Astrocyte of the cerebellum (primary cell): ENCODE results near the gene DMD.

Source experiments
- DNase-seq: peaks from one replicate; pipeline ENCODE4 v3.0.0-alpha.2; 2011; ENCODE audit warnings: low read depth
- H3K4me3 ChIP-seq: 2 replicates; pipeline ENCODE4 v1.5.1; 2011; ENCODE audit warnings: mild to moderate bottlenecking, low read depth, low read length, moderate library complexity
- in situ Hi-C: cut with HindIII; loops from 2 replicates; pipeline ENCODE4 v1.10.0; 2017; ENCODE audit warnings: low sequenced_read_pairs
- TF ChIP-seq, protein P1 (sequence below): IDR thresholded peaks from 2 replicates; pipeline ENCODE4 v1.5.1; 2012; ENCODE audit warnings: low read length, low read depth, moderate library complexity, mild to moderate bottlenecking; ENCODE audit errors: missing control alignments

Gene DMD

DNA sequence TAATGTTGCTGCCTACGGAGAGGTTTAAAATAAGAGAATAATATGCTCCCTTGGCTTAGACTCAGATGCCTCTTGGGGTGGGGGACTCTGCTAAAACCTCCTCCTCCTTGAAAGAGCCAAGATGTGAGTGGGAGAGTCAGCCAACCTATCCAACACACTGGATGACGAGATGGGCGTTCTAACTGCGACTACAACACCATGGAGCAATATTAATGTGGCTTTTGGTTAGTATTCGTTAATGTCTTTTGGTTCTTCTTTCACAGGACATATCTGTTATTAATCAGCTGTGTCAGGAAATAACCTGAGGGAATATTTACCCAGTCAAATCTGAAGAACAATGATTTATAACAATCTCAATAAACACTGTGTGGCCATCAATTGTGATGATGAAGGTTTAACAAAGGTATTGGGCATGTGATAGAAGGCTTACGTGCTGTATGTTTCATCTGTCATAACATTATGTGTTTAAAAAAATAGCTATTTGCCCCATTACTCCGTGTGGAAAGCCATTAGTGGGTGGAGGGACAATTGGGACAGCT is 1996.0 kb downstream of the DMD start:
- TF ChIP-seq, protein P1, sequence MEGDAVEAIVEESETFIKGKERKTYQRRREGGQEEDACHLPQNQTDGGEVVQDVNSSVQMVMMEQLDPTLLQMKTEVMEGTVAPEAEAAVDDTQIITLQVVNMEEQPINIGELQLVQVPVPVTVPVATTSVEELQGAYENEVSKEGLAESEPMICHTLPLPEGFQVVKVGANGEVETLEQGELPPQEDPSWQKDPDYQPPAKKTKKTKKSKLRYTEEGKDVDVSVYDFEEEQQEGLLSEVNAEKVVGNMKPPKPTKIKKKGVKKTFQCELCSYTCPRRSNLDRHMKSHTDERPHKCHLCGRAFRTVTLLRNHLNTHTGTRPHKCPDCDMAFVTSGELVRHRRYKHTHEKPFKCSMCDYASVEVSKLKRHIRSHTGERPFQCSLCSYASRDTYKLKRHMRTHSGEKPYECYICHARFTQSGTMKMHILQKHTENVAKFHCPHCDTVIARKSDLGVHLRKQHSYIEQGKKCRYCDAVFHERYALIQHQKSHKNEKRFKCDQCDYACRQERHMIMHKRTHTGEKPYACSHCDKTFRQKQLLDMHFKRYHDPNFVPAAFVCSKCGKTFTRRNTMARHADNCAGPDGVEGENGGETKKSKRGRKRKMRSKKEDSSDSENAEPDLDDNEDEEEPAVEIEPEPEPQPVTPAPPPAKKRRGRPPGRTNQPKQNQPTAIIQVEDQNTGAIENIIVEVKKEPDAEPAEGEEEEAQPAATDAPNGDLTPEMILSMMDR, result no peak
- in situ Hi-C loops, result no loop called here
- DNase-seq, result no peak
- H3K4me3 ChIP-seq, result no peak overlapping the region

DNA sequence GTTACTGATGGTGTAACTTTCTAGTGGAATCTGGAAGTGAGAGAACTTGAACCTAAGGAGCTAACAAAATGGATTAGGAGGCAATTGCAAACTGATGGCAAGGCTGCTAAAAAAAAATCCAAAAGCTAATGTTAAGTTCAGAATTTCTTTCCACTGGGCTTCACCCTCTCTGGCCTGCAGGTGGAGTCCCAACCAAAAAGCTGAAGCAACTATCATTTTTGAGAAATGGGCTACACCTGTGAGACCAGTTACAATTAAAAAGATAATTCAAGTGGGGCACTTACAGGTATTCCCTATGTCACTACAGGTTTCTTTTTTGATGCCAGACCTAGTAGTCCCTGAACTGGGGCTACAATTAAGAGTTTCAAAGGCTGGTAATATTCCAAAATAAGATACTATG is 1997.4 kb downstream of the DMD start:
- TF ChIP-seq, protein P1, result peak; percentile 65
- DNase-seq, result no peak
- in situ Hi-C loops, result no loop called here
- H3K4me3 ChIP-seq, result no peak overlapping the region

DNA sequence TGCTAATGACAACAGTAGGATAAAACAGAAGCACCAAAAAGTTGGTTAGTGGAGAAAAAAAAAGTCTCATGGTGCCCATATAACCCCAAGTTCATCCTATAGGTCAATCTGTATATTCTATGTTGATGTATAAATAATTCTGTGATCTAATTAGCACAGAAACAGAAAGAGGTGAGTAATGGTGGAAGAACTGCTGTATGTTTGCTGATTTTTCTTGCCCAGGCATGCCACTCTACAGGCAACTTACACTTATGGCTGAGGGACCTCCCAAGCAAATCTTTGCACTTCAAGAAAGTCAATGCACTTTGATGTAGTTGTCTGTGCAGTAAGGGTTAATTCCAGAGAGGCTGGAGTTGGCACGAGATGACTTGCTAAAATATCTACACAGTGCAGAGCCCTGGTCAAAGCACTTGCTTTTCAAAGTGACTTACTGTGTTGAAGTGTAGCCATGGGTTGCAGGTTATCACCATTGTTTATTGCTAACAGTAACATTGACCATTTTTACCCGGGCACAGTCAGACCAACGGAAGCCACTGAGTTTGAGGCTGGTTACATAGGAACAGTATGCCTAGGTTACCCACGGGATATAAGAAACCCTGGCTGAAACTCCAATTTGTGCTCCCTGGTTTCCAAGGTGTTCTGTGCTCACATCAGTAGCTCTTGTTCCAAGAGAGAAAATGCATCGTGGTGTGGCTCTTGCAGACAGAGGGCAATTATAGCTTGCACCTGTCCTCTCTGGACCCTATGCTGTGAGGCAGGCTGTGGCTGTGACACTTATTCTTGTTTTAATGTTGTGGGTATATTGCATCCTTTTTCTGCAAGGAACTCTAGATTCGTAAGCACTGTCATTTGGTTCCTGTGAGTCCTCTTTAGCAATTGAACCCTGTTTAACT is 1998.2 kb downstream of the DMD start:
- in situ Hi-C loops, result no loop called here
- no peak for DNase-seq
- TF ChIP-seq, protein P1, result no peak
- H3K4me3 ChIP-seq, result no peak overlapping the region

DNA sequence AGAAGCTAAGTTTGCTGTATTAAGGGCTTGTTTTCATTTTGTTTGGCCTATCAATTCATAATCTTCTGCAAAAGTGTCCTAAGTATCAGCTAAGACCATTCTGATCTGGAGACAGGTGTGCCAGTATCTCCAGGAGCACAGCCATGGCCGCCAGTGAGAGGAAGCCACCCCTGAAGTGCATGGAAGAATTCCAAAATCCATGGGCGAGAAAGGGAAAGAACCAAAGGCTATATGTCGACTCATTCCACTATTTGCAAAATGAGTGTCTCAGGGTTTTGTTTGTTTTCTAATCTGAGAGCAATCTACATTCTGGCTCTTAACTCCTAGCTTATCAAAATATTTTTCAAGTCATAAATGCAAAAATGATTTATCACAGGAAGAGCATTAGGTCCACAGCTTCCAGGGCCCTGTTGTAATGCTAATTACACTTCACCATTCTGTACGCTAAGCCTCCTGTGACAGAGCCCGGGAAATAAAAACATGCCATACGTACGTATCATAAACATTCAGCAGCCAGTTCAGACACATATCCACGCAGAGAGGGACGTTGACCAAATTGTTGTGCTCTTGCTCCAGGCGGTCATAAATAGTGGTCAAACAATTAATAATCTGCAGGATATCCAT is 2002.2 kb downstream of the DMD start:
- TF ChIP-seq, protein P1, result no peak
- in situ Hi-C loops, result no loop called here
- DNase-seq, result no peak
- H3K4me3 ChIP-seq, result no peak overlapping the region

DNA sequence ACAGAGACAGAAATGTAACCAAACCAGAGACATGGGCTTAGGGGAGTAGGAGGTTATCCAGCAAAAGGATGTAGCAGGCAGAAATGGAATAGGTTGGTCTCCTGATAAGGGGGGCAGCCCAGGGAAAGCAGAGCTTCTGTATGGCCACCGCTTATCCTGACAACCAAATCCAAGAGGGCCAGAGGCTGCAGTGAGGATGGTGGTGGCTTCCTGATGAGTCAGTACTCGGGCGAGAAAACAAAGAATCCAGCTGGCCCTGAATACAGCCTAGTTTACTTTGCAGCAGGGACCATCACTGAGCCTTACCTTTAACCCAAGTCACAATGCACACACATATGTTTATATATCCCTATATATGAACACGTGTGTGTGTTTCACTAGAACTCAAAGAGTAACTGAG is 2009.8 kb downstream of the DMD start:
- DNase-seq, result no peak
- in situ Hi-C loops, result no loop called here
- no peak overlapping the region for H3K4me3 ChIP-seq
- TF ChIP-seq, protein P1, result no peak

DNA sequence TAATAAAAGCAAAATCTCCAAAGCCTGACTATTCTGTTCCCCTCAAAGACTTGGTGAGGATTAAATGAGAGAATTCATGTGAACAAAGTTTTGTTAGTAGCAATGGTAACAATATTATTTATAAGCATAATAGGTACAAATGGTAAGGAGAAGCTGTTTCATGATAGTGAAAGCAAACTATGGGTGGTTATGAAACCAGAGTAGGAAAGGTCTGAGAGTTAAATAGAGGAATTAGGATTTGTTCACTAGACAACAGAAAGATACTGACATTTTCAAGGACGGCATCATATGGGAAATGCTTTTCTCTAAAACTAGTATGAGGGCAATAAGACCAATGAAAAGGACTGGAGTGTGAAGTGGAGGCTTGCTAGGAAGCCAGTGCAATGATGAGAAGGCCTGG is 2010.9 kb downstream of the DMD start:
- DNase-seq, result no peak
- TF ChIP-seq, protein P1, result no peak
- in situ Hi-C loops, result no loop called here
- H3K4me3 ChIP-seq, result no peak overlapping the region
